HCT116 (cell line): Measurements from ENCODE around the gene SEL1L2. TPM values are rescaled to one million over a fixed set of nuclear protein-coding genes. Genes with fewer than 3 reads are reported as not detected.

Experiments
- ATAC-seq: fragments of 200-7000 bp; cut with Tn5 transposase; 2 replicates; pipeline ENCODE4 v1.9.1; 2020; ENCODE audit warnings: mild to moderate bottlenecking, moderate library complexity
- BruUV-seq: library from RNA; stranded (reverse); fragments of 400-500 nt; replicated peaks from 2 replicates; lab custom pipeline; 2021; lab: Mats Ljungman, UMichigan
- CTCF ChIA-PET: fragments of 300-600 bp; sonication (Branson Sonifier 250); formaldehyde crosslinking; loops from one replicate; lab custom pipeline; 2021; ENCODE audit warnings: antibody characterized with exemption; lab: Charles Lee
- POLR2A ChIA-PET: fragments of 300-600, 350-600 bp; sonication (Branson Sonifier 250); formaldehyde crosslinking; loops from one replicate; lab custom pipeline; 2021; ENCODE audit warnings: antibody characterized with exemption; lab: Charles Lee
- RAD21 ChIA-PET, 2 experiments: fragments of 300-600 bp; sonication (Branson Sonifier 250); formaldehyde crosslinking; loops; one replicate each; lab custom pipeline; 2023; ENCODE audit warnings: low total read pairs in 2 of 2; ENCODE audit not compliant: uncharacterized antibody in 2 of 2, unreplicated experiment in 2 of 2, low non-redundant PET in 1 of 2; lab: Charles Lee
- DNase-seq: peaks from one replicate; pipeline ENCODE4 v3.0.0-alpha.2; 2010; ENCODE audit warnings: low read depth, low spot score
- H2AFZ ChIP-seq: fragments of 200-600 bp; shearing (Covaris generic), sonication (generic); 2 replicates; pipeline ENCODE4 v1.6.1; 2017; ENCODE audit warnings: low read depth, mixed run types, mixed read lengths, antibody characterized with exemption, low read length; ENCODE audit not compliant: poor library complexity, severe bottlenecking
- H3K27ac ChIP-seq: 2 replicates; pipeline ENCODE4 v1.5.1; 2012; ENCODE audit warnings: low read depth, low read length
- H3K27me3 ChIP-seq: fragments of 200-600 bp; sonication (generic); 2 replicates; pipeline ENCODE4 v1.6.1; 2016; ENCODE audit warnings: mixed run types, low read length, mixed read lengths; ENCODE audit not compliant: insufficient read depth
- H3K36me3 ChIP-seq, 2 experiments: fragments of 200-500 bp in 1 of 2; fragments of 200-600 bp in 1 of 2; sonication (Bioruptor generic) in 1 of 2; sonication (generic) in 1 of 2; 2 replicates each; pipeline versions ENCODE4 v1.5.1 to v1.6.1; 2014 to 2016; ENCODE audit warnings: low read length in 2 of 2, inconsistent platforms in 1 of 2, mixed read lengths in 1 of 2, mixed run types in 1 of 2; ENCODE audit not compliant: insufficient read depth in 2 of 2, control insufficient read depth in 1 of 2
- H3K4me1 ChIP-seq, 2 experiments: fragments of 200-600 bp in 1 of 2; sonication (generic) in 1 of 2; 2 replicates each; pipeline versions ENCODE4 v1.5.1 to v1.6.1; 2012 to 2017; ENCODE audit warnings: low read length in 2 of 2, inconsistent platforms in 1 of 2, mild to moderate bottlenecking in 1 of 2, mixed read lengths in 1 of 2, mixed run types in 1 of 2, moderate library complexity in 1 of 2; ENCODE audit not compliant: insufficient read depth in 2 of 2, control insufficient read depth in 1 of 2
- H3K4me2 ChIP-seq: fragments of 200-600 bp; sonication (generic); 2 replicates; pipeline ENCODE4 v1.6.1; 2017; ENCODE audit warnings: mixed run types, low read length, mixed read lengths
- H3K4me3 ChIP-seq, 2 experiments: fragments of 200-600 bp in 1 of 2; sonication (generic) in 1 of 2; replicated peaks in 1 of 2; 2 replicates each; pipeline ENCODE4 v1.5.1; 2011 to 2016; ENCODE audit warnings: low read length in 2 of 2, control low read depth in 1 of 2, low read depth in 1 of 2, mild to moderate bottlenecking in 1 of 2, mixed read lengths in 1 of 2, mixed run types in 1 of 2
- H3K79me2 ChIP-seq: fragments of 200-600 bp; sonication (generic); 2 replicates; pipeline ENCODE4 v1.6.1; 2017; ENCODE audit warnings: mild to moderate bottlenecking, mixed run types, low read length, moderate library complexity, mixed read lengths; ENCODE audit not compliant: insufficient read depth
- H3K9ac ChIP-seq: fragments of 200-600 bp; sonication (generic); 2 replicates; pipeline ENCODE4 v1.6.1; 2016; ENCODE audit warnings: low read length, mixed read lengths
- H3K9me2 ChIP-seq: fragments of 200-600 bp; sonication (generic), shearing (Covaris generic); 2 replicates; pipeline ENCODE4 v1.6.1; 2017; ENCODE audit warnings: mixed run types, mild to moderate bottlenecking, moderate library complexity; ENCODE audit not compliant: insufficient read depth
- H3K9me3 ChIP-seq, 2 experiments: fragments of 200-500 bp in 1 of 2; fragments of 200-600 bp in 1 of 2; sonication (Bioruptor generic) in 1 of 2; sonication (generic) in 1 of 2; 2 replicates each; pipeline ENCODE4 v1.6.1; 2014 to 2017; ENCODE audit warnings: low read length in 2 of 2, mixed read lengths in 2 of 2, inconsistent platforms in 1 of 2, low read depth in 1 of 2, mild to moderate bottlenecking in 1 of 2, mixed run types in 1 of 2, moderate library complexity in 1 of 2; ENCODE audit not compliant: control insufficient read depth in 1 of 2, insufficient read depth in 1 of 2
- H4K20me1 ChIP-seq: fragments of 200-600 bp; sonication (generic), shearing (Covaris generic); 2 replicates; pipeline ENCODE4 v1.6.1; 2017; ENCODE audit warnings: mixed run types, mild to moderate bottlenecking, moderate library complexity; ENCODE audit not compliant: insufficient read depth
- CBX3 ChIP-seq: IDR thresholded peaks from 2 replicates; pipeline ENCODE4 v1.6.1; 2012; ENCODE audit warnings: low read depth
- CEBPB ChIP-seq: IDR thresholded peaks from 2 replicates; pipeline ENCODE4 v1.6.1; 2012; ENCODE audit warnings: low read depth
- ELF1 ChIP-seq: IDR thresholded peaks from 2 replicates; pipeline ENCODE4 v1.6.1; 2012; ENCODE audit warnings: low read depth, borderline replicate concordance
- EZH2 ChIP-seq: fragments of 200-600 bp; sonication (generic); IDR thresholded peaks from 2 replicates; pipeline ENCODE4 v1.6.1; 2017; ENCODE audit warnings: antibody characterized with exemption, mixed run types
- FOSL1 ChIP-seq: IDR thresholded peaks from 2 replicates; pipeline ENCODE4 v1.6.1; 2012; ENCODE audit warnings: low read depth
- JUND ChIP-seq: IDR thresholded peaks from 2 replicates; pipeline ENCODE4 v1.6.1; 2012
- POLR2A ChIP-seq: IDR thresholded peaks from 2 replicates; pipeline ENCODE4 v1.7.0; 2011; ENCODE audit warnings: borderline replicate concordance; ENCODE audit not compliant: insufficient read depth, insufficient read length; ENCODE audit errors: extremely low read depth
- POLR2AphosphoS5 ChIP-seq: IDR thresholded peaks from 2 replicates; pipeline ENCODE4 v1.6.1; 2011; ENCODE audit warnings: mild to moderate bottlenecking, low read depth, low read length, moderate library complexity
- REST ChIP-seq: IDR thresholded peaks from 2 replicates; pipeline ENCODE4 v1.6.1; 2012; ENCODE audit warnings: low read depth
- SIN3A ChIP-seq: IDR thresholded peaks from 2 replicates; pipeline ENCODE4 v1.6.1; 2012; ENCODE audit warnings: low read depth
- SP1 ChIP-seq: IDR thresholded peaks from 2 replicates; pipeline ENCODE4 v1.6.1; 2012; ENCODE audit warnings: low read depth
- SRF ChIP-seq: IDR thresholded peaks from 2 replicates; pipeline ENCODE4 v1.6.1; 2012; ENCODE audit warnings: low read depth
- YY1 ChIP-seq: IDR thresholded peaks from 2 replicates; pipeline ENCODE4 v1.6.1; 2011; ENCODE audit warnings: low read length, low read depth, moderate library complexity, mild to moderate bottlenecking; ENCODE audit not compliant: insufficient replicate concordance; ENCODE audit errors: extremely low read depth
- ZFX ChIP-seq: fragments of 450-650 bp; IDR thresholded peaks from 2 replicates; pipeline ENCODE4 v1.6.1; 2017
- ZNF274 ChIP-seq: fragments of 200-500 bp; sonication (Bioruptor generic); IDR thresholded peaks from 2 replicates; pipeline ENCODE4 v1.6.1; 2014; ENCODE audit warnings: mild to moderate bottlenecking, low read depth, low read length, inconsistent platforms
- intact Hi-C: fragments of 100-400 bp; cut with micrococcal nuclease; formaldehyde crosslinking; loops from 2 replicates; pipeline ENCODE4 v1.10.0; 2022
- total RNA-seq: library from RNA; stranded (reverse); gene quantifications from one replicate; pipeline ENCODE4 v1.2.1, GENCODE V29; 2021; ENCODE audit not compliant: unreplicated experiment
- TF ChIP-seq, protein P1 (sequence below): IDR thresholded peaks from 2 replicates; pipeline ENCODE4 v1.6.1; 2012
- TF ChIP-seq, protein P2 (sequence below): IDR thresholded peaks from 2 replicates; pipeline ENCODE4 v1.6.1; 2012

Gene SEL1L2
- total RNA-seq, 1 experiment from 2014 or later, result not detected

- intact Hi-C loops, result no loop called here
- H3K27ac ChIP-seq, result no peak overlapping the region
- H3K9me3 ChIP-seq, result no peaks in the 10 kb centered on the region
- ATAC-seq (no peak), DNase-seq (no peak)
- no peaks in the 10 kb centered on the region for H3K9me2 ChIP-seq
- H3K4me1 ChIP-seq, result no peaks in the 10 kb centered on the region
- no peak overlapping the region for H2AFZ ChIP-seq
- ChIA-PET RAD21 (no interaction called here), CTCF (no interaction called here), POLR2A (no interaction called here)
- no peaks in the 10 kb centered on the region for H3K36me3 ChIP-seq
- H3K79me2 ChIP-seq, result no peaks in the 10 kb centered on the region
- no peak overlapping the region for H3K9ac ChIP-seq
- TF ChIP-seq JUND, result no peak
- TF ChIP-seq ZNF274, result no peak
- TF ChIP-seq EZH2, result no peak
- TF ChIP-seq CBX3, result no peak
- TF ChIP-seq SP1, result no peak
- TF ChIP-seq FOSL1, result no peak
- no peak for TF ChIP-seq YY1
- TF ChIP-seq, protein P1, sequence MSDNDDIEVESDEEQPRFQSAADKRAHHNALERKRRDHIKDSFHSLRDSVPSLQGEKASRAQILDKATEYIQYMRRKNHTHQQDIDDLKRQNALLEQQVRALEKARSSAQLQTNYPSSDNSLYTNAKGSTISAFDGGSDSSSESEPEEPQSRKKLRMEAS, result no peak
- no peak for TF ChIP-seq SIN3A
- no peak for TF ChIP-seq POLR2AphosphoS5
- H3K4me3 ChIP-seq, result no peak overlapping the region
- no TSS peak for BruUV-seq
- H3K27me3 ChIP-seq, result no peaks in the 10 kb centered on the region
- H4K20me1 ChIP-seq, result no peaks in the 10 kb centered on the region
- no peak overlapping the region for H3K4me2 ChIP-seq
These were observed 115.8 kb downstream of the SEL1L2 start for GRCh38 chr20:13874394-13875157.

- no peak for ATAC-seq
- ChIA-PET CTCF (no interaction called here), RAD21 (no interaction called here), POLR2A (no interaction called here)
- no peaks in the 10 kb centered on the region for H3K79me2 ChIP-seq
- no TSS peak for BruUV-seq
- H3K9me3 ChIP-seq, result no peaks in the 10 kb centered on the region
- no peak overlapping the region for H3K9ac ChIP-seq
- no peaks in the 10 kb centered on the region for H3K4me1 ChIP-seq
- intact Hi-C loops, result no loop called here
- H3K36me3 ChIP-seq, result no peaks in the 10 kb centered on the region
- H3K27ac ChIP-seq, result no peak overlapping the region
- no peak overlapping the region for H2AFZ ChIP-seq
- no peak for DNase-seq
- no peaks in the 10 kb centered on the region for H4K20me1 ChIP-seq
- H3K9me2 ChIP-seq, result no peaks in the 10 kb centered on the region
- no peaks in the 10 kb centered on the region for H3K27me3 ChIP-seq
- no peak overlapping the region for H3K4me2 ChIP-seq
- no peak overlapping the region for H3K4me3 ChIP-seq
- no peak for TF ChIP-seq ZNF274
- no peak for TF ChIP-seq SP1
- TF ChIP-seq SIN3A, result no peak
- TF ChIP-seq EZH2, result no peak
- TF ChIP-seq SRF, result no peak
- TF ChIP-seq ZFX, result no peak
- TF ChIP-seq ELF1, result no peak
- TF ChIP-seq CEBPB, result no peak
- TF ChIP-seq, protein P2, sequence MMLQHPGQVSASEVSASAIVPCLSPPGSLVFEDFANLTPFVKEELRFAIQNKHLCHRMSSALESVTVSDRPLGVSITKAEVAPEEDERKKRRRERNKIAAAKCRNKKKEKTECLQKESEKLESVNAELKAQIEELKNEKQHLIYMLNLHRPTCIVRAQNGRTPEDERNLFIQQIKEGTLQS, result no peak
- no peak for TF ChIP-seq JUND
- TF ChIP-seq REST, result no peak
- no peak for TF ChIP-seq POLR2A
- no peak for TF ChIP-seq CBX3
- TF ChIP-seq, protein P1, result no peak
These were observed 116.6 kb downstream of the SEL1L2 start for GRCh38 chr20:13873831-13874230.
